Activated T-cell treated with anti-CD3 and anti-CD28 coated beads, Interleukin-2, amount 50 U/mL, for 1 hour (primary cell): ENCODE results near the gene SUV39H1.
A peak's percentile ranks its signal among the peaks of the same experiment; 100 is the strongest.

Experiments
- DNase-seq: peaks from one replicate; pipeline ENCODE4 v3.0.0-alpha.2; 2020

Gene SUV39H1

GRCh38 chrX:48715876-48716502, 19.5 kb downstream of the SUV39H1 start:
- DNase-seq, result no peak

- DNase-seq, result no peak
Measured at GRCh38 chrX:48719958-48720357, 23.4 kb downstream of the SUV39H1 start.

DNA sequence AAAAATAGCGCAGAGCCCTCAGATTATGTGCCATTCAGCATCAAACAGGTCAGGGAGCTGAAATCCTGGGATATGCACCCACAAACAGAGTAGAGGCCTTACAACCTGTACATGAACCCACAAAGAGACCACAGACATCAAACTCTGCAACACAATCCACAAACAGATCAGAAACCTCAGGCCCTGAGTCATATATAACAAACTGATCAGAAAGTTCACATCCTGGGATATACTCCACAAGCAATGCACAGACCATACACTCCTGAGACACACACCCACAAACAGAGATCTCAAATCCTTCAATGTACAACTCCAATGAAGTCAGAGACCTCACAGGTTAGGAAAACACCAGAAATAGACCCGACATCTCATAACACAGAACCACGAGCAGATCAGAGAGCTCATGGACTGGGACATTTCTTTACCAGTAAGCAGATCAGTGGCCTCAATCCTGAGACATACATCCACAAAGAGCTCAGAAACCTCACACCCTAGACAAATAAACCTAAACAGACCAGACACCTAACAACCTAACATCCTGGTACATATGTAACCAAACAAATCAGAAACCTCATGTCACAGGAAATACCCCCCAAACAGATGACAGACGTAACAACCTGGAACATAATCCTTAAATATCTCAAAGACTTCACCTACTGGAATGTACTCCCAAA, 24.2 kb downstream of the SUV39H1 start:
- no peak for DNase-seq

DNA sequence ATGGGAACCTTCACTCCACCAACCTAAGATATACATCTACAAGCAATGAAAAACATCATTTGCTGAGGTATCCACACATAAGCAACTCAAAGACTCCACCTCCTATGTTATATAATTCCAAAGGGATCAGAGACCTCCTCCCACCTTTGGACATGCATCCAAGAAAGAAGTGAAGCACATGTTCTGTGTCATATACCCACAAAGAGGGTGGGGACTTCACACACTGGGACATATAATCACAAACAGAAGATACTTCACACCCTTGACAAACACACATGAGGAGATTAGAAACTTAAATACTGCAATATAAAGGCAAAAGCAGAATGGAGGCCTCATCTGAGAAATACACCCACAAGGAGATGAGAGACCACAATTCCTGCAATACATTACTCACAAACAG, 25.4 kb downstream of the SUV39H1 start:
- no peak for DNase-seq

- DNase-seq, result no peak
Measured at GRCh38 chrX:48726596-48726995, 30.1 kb downstream of the SUV39H1 start.

DNA sequence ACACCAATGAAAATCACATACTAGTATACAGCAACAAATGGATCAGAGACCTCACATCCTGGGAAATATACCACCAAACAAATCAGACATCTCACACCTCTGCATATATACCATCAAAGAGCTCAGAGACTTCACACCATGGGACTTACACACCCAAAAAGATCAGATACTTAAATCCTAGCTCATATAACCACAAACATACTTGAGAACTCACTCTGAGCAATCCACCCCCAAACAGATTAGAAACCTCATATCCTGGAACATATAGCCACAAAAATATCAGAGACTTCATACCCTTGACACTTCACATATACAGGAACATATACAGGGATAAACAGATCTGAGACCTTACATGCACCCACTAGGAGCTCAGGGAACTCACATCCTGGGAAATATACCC, 32.1 kb downstream of the SUV39H1 start:
- no peak for DNase-seq

DNA sequence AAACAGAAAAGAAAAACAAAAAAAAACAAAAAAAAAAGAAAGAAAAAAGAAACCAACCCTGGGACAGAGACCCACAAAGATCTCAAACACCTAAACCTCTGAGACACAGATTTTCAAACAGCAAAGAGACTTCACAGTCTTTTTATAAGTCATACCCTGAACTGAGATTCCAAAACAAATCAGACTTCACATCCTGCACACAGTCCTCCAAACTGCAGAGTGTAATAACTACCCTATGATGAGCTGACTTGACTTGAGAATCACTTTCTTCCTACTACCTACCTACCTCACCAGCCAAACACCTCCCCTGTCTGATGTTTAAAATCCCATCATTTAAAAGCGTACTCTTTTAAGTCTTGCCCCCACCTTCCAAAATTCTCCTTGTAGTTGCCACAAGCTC, 39.8 kb downstream of the SUV39H1 start:
- no peak for DNase-seq

- DNase-seq, result no peak
Measured at GRCh38 chrX:48736878-48737212, 40.3 kb downstream of the SUV39H1 start.

DNA sequence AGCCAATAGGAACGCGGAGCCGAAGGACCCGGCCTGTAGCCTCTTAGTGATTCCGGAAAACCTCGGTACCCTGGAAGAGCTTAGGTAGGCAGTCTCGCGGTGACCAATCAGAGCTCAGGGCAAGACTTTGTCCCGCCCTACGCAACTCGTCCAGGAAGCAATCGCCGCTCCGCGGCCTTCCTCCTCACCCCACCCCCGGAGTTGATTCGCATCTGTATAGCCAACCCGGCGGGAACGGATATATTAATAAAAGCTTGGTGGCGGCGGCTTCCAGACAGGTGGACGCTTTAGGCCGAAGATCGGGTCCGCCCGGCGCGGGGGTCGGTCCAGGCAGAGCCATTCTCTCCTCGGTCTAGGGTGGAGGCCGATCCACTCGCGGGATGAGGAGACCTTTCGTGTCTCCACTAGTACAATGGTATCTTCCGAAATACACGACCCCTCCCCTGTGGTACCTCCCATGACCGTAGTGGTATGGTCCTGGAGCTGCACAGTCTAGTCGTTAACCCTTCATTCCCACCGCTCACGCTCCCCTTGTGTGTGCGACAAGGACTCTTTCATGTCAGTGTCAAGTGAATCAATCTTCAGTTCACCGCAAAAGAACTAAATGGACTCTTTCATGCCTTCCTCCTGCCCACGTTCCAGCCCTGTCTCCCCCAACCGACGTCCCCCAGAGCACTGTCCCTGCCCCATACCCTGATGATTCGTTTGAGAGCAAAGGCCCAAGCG, 40.8 kb downstream of the SUV39H1 start:
- DNase-seq, result peak; percentile 81

GRCh38 chrX:48737940-48738339, 41.4 kb downstream of the SUV39H1 start:
- DNase-seq, result no peak

DNA sequence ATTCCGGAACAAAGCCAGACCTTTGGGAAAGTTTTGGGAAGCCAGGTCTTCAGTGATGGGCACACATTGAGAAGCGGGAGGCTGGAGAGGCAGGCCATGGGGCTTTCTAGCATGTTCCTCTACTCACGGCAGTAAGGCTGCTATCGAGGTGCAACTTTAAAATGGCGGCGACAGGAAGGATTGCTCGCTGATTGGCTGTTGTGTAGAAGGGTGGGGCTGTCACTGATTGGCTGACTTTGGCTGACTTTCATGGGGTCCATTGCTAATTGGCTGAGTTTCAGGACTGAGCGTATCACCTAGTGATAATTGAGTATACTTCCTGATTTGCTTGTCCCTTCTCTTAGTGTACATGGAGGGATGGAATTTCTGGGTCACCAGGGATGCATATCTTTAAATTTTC, 45.3 kb downstream of the SUV39H1 start:
- no peak for DNase-seq

- DNase-seq, result no peak
Measured at GRCh38 chrX:48745222-48745621, 48.7 kb downstream of the SUV39H1 start.

DNA sequence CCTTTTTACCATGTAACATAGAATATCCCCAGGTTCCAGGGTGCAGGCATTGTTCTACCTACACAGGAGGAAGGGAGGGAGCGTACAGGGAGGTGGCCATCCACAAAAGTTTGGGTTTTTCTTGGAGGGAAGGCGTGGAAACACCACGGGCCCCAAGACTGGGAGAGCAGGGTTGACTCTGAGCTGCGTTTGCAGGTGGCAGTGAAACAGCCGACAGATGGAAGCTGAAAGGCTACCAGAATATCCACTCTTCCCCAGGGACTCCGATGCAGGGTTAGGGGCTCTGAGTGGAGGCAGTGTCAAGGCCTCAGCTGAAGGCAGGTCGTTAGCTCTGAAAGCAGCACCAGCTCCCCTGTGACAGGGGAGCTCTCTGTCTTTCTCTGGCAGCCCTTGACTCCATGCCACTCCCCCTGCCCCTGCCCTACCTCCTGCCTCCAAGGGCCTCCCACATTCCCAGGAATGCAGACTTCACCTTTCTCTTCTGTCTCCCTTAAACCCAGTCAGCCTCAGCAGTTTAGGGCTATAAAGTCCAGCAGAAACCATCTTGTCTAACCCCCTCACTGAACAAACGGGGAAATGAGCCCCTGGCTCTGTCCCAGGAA, 51.0 kb downstream of the SUV39H1 start:
- no peak for DNase-seq

DNA sequence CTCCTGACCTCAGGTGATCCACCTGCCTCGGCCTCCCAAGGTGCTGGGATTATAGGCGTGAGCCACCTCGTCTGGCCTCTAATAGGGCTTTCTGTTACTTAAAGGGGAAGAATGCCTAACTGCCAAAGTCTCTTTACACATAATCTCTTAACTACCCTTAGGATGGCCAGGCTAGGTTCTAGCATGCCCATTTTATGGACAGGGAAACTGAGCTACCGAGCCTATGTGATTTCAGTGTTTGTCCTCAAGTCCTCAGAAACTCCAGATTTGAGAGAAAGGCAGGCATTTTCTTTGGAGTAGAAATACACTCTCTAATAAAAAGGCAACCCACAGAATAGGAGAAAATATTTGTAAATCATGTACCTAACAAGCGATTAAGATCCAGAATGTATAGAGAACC, 52.6 kb downstream of the SUV39H1 start:
- DNase-seq, result no peak

DNA sequence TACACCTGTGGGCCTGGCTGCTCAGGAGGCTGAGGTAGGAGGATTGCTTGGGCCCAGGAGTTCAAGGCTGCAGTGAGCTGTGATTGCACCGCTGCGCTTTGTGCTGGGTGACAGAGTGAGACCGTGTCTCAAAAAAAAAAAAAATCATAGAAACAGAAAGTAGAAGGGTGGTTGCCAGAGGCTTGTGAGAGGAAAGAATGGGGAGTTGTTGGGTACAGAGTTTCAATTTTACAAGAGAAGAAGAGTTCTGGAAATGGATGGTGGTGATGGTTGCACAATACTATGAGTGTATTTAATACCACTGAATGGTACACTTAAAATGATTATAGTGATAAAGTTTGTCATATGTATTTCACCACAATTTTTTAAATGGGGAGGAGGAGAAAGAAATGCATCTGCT, 54.8 kb downstream of the SUV39H1 start:
- no peak for DNase-seq

DNA sequence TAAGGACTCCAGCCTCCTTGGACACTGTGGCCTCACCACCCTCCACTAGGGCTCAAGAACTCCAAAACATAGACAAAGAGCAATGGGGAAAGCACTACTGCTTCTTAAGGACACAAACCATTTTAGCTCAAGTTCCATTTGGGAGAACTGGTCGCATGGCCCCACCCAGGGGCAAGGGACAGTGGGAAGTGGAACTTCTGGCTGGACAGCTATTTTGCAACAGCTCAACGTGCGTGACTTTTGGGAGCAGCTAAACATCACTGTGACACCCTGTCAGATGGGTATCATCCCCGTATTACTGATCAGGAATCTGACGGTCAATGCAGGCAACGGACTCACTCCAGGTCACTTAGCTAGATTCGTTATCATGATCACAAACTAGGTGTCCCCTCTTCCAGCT, 56.0 kb downstream of the SUV39H1 start:
- no peak for DNase-seq

GRCh38 chrX:48753708-48754228, 57.2 kb downstream of the SUV39H1 start:
- DNase-seq, result no peak

DNA sequence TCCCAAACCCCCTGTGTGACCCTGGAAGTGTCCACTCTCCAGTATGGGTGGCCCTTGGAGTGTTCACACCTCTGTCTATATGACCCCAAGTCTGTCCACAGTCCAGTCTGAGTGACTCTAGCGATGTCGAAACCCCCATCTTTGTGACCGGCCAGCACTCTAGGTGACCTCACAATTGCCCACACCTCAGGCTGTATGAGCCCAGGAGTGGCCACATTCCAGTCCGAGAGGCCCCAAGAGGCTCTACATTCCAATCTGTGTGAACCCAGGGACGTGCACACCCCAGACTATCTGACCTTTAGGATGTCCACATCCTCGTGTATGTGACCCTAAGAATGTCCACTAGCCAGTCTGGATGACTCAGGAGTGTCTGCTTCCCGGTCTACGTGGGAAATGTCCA, 57.7 kb downstream of the SUV39H1 start:
- DNase-seq, result no peak
